GM19043 (cell line): ENCODE data around the gene HMX1.

Experiments used
- ATAC-seq: cut with Tn5 transposase; IDR thresholded peaks from one replicate; pipeline ENCODE4 v1.9.1; 2021; ENCODE audit warnings: low read depth; ENCODE audit not compliant: unreplicated experiment

Gene HMX1

DNA sequence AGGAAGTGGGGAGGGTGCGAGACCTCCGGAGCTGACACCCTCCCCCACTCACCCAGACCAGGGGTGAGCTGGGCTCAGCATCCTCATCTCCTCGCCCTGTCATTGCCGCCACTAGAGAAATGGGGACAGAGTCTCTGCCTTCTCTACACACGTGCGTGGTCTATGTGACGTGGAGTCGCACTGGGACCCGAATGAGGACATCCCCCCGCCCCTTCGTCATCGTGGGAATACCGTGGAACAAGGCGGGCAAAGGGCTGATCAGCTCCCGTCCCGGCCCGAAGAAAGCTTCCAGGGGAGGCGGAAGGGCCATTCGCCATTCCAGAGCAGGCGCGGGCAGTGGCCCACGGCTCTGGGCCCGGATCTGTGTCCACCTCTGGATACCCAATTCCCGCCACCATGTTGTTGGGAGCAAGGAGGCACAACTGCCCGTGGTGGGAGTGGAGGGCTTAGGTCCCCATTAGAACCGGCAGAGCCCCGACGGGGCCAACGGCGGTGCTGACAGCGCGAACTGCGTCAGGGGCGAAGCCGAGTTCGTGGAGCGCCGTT lies 12.0 kb downstream of the HMX1 start:
- no peak for ATAC-seq

DNA sequence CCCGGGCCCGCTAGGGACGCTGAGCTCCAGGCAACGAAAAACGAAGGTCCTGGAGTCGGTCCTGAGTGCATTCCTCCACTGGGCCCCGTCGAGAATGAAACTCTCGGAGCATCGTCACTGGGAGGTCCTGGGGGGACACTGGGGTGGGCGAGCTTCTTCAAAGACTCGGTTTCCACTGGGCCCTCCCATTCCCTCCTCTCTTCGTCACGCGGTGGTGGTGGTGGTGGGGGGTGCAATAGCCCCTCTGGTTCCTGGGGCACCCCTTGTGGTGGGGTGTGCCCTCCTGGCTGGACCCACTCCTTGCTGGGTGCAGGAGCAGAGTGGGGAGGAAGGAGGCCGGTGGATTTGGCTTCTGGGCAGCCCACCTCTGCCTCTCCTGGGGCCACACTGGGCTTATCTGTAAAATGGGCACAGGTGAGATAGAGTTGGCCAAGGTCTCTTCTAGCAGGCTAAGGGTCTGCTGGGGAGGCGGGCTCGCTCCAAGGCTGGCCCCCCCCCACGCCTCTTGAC lies 12.9 kb downstream of the HMX1 start:
- ATAC-seq, result no peak

DNA sequence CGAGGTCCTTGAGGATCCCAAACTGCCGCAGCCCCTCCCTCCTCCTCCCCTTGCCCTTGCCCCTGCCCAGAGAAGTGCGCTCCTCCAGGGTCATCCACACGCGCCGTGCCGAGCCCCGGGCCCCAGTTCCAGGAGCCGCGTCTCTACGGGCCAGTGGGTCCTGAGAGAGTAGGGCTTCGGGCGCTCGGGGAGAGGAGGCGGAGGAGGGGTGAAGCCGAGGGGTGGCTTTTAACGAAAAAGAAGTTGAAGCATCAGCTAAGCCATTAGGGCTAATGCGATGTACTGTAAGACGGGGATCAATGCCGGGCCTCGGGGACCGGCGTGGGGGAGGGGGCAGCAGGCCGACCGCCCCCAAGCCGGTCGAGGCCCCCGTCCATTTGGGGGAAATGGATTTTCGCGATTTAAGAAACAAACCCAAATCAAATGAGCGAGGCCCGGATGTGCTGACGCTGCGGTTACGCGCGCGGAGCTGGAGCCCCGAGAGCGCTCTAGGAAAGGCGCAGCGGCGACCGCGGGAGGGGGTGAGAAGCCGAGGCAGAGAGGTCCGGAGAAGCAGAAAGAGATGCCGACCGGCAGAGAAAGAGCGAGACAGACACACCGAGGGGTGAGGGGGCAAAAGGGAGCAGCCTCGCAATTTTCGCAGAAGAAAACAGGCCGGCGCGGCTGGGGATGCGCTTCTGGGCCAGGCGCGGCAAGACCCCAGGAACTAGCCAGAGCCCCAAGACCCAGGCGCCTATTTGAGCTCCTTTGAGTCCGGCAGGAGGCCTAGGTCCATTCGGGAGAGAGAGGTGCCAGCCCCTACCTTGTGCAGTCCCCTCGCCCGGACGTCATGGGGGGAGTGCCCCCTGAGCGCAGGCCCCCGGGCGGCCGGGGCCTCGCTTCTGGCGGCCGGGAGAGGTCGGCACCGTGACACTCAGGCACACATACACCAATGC lies 13.6 kb downstream of the HMX1 start:
- no peak for ATAC-seq

DNA sequence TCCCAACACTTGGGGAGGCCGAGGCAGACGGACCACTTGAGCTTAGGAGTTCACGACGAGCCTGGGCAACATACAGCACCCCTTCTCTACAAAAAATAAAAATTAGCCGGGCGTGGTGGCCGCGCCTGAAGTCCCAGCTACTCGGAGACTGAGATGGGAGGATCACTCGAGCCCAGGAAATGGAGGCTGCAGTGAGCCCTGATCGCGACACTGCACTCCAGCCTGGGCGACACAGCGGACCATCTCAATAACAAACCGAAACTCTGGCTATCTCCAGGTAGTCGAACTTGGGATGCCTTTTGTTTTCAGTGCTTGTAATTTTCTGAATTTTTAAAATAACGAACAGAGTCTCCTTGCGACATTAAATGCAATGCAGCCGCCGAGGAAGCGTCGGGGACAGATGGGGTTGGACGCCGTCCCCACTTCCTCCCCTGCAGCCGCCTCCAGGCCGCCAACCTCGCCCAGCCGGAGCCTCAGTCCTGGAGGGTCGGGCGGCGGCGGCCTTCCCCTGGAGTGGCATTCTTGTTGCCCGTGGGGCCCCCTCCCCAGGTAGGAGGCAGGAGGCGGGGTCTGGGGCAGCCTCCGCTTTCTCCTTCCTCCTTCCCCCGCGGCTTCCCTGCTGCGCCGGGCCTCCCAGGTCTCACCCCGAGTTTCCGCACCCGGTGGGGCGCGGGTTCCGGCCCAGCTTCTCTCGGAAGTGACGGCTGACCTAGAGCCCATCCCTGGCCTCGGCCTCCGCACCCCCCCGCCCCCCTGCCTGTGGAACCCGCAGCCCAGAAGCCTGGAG lies 14.6 kb downstream of the HMX1 start:
- ATAC-seq, result no peak

DNA sequence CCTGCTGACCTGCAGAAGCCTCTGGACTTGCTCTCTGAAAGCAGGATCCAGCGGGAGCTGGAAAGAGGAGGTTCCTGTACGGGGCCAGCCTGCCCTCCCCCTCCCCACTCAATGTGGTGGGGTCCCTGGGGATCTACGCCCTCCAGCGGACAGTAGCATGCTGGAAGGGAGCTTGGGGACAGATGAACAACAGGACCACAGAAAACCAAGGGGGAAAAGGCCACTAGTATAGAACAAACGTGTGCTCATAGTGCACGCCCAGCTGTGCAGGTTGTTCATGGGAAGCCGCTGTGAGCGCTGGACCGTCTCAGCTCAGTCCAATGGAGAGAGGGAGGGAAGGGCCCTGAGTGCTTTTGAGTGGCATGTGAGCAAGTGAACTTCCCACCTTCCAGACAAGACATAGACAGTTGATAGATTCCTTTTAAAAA lies 15.8 kb downstream of the HMX1 start:
- ATAC-seq, result no peak

DNA sequence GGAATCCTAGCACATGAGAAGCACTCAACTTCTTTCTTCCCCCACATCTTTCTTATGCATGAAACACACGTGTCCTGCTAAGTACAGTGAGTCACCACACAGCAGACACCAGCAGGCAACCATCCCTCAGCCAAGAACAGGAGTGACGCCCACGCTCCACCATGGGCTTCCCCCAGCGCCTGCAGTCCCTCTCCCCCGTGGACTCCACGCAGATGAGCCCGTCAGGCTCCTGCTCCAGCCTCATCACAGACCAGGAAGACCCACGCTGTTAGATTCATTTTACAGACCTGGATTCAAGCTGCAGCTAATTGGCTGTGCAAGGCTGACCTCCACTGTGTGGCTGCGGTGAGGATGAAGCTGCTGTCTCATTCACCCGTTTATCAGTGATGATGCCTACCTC lies 16.7 kb downstream of the HMX1 start:
- ATAC-seq, result no peak

DNA sequence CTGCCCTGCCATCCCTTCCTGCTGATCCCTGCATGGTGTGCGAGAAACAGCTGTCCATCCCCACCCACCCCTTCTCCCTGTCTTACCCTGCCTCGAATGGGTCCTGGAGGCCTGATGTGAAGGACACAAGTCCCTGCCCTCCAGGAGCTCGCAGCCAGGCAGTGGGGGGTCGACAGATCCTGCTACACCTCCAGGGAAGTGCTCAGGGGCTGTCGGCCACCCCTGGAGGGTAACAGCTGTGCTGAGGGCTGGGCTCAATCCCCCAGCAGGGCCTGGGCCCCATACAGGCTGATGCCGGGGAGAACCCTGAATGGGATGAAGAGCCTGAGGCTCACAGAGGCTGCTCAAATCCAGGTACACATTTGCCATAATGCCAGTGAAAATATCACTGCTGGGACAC lies 17.6 kb downstream of the HMX1 start:
- no peak for ATAC-seq

DNA sequence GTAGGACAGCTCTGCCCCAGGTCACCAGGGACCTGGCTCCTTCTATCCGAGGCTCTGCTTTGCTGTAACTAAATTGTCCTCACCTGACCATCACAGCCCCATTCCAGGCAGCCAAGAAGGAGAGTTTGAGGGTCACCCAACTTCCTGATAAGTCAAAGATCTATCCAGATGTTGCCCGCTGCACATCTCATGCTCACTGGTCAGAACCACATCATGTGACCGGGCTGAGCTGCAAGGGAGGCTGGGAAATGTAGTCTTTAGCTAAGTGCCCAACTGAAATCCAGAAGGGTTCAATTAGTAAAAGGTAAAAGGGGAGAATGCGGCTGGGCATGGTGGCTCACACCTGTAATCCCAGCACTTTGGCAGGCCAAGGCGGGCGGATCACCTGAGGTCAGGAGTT lies 18.4 kb downstream of the HMX1 start:
- ATAC-seq, result no peak

DNA sequence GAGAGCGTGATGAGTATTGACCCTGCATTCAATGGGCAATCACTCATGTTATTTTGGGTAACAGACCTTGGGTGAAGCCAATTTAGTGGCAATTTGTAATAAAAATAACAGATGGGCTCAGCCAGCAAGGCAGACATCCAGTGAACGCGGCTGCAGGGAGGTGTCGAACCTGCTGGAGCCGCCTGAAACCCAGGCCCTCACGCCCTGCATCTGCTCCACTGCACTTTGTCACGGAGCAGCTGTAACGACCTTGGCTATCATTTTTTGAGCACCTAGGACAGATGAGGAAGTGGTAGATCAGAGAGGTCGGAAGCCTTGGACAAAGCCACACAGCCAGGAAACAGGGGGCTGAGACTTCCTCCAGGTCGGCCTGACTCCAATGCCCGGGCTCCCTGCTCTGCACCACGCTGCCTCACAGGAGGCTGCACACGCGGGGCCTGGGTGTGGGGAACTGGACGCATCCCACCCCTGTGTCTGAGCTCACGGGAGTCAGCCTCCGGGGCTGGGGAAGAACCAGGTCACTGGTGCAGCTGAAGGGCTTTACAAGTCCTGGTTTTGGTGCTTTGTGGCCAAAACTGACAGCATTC lies 19.4 kb downstream of the HMX1 start:
- ATAC-seq, result no peak

DNA sequence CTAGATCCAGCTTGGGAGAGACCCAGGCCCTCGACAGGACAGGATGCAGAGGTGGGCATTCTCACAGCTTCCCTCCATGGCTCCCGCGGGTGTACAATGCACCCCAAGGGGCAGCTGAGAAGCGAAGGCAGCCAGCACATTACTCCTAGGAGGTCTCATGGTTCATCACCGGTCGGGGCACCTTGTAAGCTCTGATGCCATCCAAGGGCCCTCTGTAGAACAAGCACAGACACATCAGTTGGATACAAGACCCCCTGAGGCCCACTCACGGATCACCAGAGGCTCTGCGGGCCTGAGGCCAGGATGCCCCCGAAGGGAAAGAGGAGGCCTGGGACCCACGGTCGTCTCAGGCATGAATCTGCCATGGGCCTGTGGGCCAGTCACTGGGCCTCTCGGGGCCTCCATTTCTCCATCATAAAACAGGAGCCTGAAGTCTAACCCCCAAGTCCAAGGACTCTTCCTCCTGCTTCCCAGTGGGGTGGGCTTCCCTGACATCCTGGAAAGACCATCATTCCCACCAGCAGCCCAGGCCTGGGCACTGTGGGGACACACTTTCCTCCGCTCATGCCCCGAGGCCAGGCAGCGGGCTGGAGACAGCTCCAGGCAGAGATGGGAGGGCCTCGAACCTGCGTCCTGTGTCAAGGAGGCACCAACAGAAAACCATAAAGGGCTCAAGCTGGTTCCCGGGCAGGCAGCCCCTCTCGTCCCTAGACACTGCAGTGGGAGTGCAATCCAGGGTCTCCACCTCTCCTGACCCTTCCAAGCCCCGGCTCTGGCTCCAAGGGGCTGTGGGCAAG lies 20.1 kb downstream of the HMX1 start:
- ATAC-seq, result no peak

DNA sequence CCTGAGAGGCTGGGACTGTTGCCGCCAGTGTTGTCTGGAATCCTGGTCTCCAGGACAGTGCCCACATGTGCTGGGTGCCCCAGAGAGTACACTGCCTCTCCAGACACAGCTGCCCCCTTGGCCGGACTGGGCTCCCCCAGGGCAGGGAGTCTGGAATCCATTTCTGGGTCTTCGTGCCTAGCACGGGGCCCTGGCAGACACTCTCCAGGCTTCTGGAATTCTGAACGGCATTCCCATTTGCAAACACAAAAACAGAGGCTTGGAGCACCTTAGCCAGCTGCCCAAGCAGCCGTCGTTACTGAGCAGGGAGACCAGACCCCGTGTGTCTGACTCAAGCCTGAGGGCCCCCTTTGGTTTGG lies 20.8 kb downstream of the HMX1 start:
- no peak for ATAC-seq

DNA sequence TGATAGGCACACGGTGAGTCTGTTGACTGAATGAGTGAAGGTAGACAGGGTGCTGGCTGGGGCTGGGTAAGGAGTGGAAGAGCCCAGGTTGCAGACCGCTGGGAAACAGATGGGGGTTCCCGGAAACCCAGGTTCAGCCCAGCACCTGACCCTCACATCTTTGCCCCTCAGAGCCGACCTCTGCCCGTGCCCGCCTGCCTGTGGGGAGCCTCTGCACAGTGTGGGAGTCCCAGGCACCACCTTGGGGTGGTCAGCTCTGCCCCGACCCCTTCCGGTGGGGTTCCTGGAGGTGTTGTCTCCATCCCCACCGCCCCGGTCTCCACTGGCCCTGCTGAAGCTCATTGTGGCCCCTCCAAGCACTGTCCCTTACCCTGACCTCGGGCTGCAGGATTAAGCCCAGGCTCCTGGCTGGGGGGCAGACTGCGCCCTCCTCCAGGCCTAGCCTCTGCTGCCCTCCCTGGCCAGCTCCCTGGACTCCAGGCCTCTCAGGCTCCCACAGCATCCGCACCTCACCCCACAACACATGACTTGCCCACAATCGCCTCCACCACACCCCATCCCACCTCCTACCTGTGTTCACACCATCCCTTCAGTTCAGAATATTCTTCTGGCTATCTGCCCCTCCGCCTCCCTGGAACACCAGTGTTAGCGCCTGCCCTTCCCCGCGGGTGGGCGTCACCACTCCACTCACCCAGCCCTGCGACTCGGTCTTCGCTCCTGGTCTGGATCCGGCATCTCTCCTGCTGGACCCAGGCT lies 21.4 kb downstream of the HMX1 start:
- ATAC-seq, result no peak

DNA sequence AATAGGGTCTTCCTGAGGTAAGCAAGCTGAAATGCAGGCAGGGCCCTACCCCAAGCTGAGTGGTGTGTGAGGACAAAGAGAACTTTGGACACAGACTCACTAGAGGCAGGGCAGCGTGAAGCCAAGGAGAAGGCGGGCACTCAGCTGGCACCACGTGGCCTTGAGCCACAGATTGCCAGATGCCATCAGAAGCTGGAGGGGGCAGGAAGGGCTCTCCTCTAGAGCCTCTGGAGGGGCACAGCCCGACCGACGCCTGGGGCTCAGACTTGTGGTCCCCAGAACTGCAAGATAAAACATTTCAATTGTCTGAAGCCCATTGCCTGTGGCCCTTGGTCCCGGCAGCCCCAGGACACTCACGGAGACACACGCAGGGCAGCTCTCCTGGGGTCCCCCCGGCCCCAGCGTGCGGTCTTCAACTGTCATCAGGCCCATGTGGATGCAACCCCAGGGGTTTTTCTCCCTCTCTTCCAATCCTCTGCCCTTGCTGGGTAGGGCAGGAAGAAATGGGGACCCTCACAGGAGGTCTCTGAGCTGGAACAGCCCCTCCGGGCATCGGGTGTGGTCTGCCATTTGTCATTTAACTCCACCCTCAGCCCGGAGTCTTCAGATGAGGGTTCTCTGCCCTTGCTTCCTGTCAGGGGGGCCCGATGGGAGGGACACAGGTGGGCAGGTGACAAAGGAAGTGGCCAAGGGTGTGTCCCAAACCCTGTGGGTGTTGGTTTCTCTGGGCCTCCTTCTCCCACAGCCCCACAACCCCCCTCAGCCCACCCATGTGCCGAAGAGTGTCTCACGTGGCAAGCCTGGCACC lies 22.2 kb downstream of the HMX1 start:
- no peak for ATAC-seq

DNA sequence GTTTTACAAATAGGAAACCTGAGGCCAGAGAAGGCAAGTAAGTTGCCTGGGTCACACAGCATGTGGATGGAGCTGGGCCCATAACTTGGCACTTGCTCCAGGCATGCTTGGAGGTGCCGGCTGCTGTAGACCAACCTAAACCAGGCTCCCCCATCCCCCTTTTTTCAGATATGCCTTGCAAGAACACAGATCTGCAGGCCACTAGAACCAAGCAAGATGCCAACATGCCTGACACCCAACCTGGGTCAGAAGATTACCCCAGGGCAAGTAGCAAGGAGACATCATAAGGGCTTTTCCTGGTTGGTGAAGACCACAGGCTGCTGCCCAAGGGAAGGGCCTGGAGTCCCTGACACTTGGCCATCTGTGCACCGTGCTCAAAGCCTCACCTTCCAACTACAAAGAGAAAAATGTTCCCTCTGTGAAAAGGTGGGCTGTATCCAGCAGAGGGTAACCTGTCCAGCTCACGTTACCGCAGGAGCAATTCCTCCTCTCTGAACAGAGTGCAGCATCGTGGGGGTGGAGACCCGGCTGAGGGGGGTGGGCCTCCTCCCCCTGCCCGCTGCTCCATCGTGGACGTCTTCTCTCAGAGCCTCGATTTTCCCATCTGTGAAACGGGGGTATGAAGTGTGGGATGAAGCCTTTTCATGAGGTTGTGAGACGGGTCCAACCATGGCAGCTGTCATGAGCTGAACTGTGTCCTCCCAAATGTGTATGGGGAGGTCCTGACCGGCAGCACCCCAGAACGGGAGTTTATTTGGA lies 23.0 kb downstream of the HMX1 start:
- no peak for ATAC-seq

DNA sequence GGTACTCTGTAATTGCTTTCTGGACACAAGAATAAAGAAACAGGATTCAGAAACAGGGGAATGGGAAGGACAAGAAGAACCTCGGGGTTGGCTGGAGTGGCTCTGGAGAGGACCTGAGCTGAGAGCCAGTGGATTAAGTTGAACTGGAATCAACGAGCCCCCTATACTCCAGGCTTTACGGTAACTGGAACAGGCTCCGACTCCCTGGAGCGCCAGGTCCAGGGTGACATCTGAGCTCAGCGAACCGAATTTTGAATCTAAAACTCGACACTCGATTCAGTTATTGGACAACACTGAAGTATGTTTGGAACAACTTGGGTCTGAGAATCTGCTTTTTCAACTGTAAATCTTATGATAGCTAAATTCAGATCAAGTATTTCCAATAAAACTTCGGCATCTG lies 23.9 kb downstream of the HMX1 start:
- ATAC-seq, result no peak

DNA sequence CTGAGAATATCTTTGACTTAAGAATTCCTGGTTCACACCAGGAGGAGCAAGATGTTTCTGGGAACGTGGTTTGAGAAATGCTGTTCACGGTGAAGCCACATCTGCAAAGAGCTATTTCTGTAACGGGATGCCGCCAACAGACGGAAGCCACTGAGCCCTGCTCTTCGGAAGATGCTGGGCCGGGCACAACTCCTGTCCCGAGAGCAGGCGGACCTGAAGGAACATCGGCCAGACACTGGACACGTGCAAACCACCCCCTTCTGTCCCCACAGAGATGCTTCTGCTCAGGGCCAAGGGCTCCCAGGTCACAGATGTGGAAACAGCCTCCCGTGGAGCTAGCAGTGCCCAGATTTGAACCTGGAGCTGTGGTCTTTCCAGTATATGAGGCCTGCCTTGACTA lies 24.3 kb downstream of the HMX1 start:
- no peak for ATAC-seq

DNA sequence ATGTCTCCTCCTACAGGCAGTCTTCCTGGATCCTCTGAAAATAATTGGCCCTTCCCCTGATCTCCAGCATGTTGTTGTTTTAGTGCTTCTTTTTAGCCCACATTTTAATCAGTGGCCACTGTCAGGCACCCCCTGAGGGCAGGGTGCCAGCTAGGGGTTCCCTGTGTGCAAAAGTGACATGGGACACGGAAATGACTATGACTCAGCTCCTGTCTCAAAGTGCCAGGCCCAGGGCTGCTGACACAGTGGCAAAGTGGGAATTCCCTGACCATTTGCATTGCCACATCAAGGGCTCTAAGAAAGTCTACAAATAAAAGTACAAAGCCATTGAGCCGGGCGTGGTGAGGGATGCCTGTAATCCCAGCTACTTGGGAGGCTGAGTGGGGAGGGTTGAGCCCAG lies 24.8 kb downstream of the HMX1 start:
- no peak for ATAC-seq
